Endometrial microvascular endothelial cells (primary cell): ENCODE data around the gene ZFYVE21. TPM values are rescaled to one million over a fixed set of nuclear protein-coding genes. Genes with fewer than 3 reads are reported as not detected.

Source experiments
- in situ Hi-C: cut with HindIII; loops from 2 replicates; pipeline ENCODE4 v1.10.0; 2017; ENCODE audit warnings: low sequenced_read_pairs, low pct_unique_long_range_greater_than_20kb; ENCODE audit errors: inconsistent ontology term
- total RNA-seq: library from RNA; depleted of rRNA; stranded (reverse); fragments of >200 nt; gene quantifications from one replicate; pipeline ENCODE4 v1.2.3, GENCODE V29; 2015; ENCODE audit errors: inconsistent ontology term

ZFYVE21 gene
- total RNA-seq, 1 donor from 2014 or later: 67.1 TPM

DNA sequence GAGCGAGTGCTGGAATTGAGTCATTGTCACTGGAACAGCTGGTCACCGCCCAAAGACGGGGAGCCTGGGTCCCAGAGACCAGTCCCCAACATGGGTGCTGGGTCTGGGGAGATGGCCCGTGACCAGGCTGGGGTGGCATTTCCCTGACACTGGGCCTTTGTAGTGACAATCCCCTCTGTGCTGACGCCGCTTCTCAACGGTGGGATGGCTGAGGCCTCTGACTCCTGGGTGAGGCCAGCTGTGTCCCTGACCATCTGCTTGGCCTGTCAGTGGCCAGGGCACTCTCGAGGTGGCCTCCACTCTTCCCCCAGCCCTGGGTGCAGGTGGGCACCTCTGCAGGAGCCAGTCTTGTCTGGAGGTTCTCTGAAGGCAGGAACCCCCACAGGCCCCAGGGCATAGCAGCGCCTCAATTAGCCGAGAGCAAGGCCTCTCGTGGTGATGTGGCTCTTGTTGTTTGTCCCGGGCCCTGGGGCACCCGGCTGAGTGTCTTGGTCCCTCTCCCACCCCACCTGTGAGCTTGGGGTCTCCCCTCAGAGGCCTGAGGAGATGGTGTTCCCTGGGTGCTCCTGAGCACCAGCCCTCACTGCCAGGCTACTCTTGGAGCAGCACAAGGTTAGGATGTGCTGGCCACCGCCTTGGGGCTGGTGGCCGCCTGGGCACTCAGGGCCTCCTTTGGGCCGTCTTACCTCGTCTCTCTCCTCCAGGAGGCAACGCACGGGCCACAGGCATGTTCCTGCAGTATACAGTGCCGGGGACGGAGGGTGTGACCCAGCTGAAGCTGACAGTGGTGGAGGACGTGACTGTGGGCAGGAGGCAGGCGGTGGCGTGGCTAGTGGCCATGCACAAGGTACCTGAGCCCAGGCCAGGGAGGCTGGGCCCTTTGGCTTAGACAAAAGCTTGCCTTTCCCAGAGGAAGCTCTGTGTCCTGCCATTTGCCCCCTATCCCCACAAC lies 16.6 kb downstream of the ZFYVE21 start:
- in situ Hi-C loops: no loop called here

- in situ Hi-C loops: no loop called here
These were observed 17.4 kb downstream of the ZFYVE21 start for GRCh38 chr14:103732868-103733620.

DNA sequence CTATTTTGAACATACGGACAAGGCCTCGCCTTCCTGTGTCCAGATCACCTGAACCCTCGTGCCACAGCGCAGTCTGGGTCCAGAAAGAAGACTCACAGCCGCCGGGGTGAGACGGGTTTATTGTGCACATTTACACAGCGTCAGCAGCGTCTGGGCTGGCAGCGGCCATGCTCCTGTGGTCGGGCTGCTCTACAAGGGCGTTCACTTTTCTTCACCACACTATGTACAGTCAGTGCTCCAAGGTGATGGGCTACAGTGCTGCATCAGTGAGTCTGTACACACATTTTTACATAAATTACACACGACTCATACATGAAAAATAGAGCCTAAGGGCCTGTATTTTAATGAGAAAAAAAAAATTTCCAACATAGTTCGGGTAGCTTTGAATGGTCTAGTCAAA lies 18.0 kb downstream of the ZFYVE21 start:
- in situ Hi-C loops: no loop called here

GRCh38 chr14:103734081-103734888 lies 18.7 kb downstream of the ZFYVE21 start:
- in situ Hi-C loops: no loop called here

DNA sequence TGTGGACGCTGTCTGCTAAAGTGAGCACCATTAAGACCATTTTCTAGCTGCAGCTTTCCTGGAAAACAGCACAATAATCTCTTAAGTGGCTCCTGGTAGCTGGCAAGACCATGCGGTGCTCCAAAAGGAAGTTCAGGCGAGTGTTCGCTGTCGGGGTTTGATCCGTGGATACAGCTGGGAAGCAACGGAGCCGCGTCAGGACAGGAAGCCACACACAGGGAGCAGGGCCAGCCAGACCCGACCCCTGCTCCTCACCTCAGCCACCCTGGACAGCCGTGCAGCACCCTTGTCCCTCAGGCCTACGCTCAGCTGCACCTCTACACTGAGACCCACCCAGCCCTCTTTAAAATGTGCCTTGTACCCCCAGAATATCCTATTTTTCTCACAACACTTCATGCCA lies 19.4 kb downstream of the ZFYVE21 start:
- in situ Hi-C loops: no loop called here

DNA sequence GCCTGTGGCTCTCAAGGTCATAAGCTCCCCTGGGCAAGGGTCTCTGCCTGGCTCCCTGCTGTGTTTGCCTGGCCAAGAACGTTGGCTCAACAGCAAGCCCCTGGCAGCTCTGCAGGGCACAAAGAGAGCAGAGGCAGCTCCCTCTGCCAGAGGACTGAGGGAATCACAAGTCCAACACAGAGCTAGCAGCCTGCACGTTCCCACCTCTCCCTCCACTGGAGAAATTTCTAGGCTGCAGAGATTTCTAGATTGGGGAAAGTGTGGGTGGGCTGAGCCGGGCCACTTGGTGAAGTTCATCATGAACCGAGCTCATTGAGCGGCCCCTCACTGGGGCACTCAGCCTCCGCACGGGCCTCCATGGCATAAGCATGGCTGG lies 19.8 kb downstream of the ZFYVE21 start:
- in situ Hi-C loops: no loop called here

GRCh38 chr14:103735815-103736545 lies 20.4 kb downstream of the ZFYVE21 start:
- in situ Hi-C loops: no loop called here

- in situ Hi-C loops: no loop called here
These were observed 21.2 kb downstream of the ZFYVE21 start for GRCh38 chr14:103736546-103737431.

DNA sequence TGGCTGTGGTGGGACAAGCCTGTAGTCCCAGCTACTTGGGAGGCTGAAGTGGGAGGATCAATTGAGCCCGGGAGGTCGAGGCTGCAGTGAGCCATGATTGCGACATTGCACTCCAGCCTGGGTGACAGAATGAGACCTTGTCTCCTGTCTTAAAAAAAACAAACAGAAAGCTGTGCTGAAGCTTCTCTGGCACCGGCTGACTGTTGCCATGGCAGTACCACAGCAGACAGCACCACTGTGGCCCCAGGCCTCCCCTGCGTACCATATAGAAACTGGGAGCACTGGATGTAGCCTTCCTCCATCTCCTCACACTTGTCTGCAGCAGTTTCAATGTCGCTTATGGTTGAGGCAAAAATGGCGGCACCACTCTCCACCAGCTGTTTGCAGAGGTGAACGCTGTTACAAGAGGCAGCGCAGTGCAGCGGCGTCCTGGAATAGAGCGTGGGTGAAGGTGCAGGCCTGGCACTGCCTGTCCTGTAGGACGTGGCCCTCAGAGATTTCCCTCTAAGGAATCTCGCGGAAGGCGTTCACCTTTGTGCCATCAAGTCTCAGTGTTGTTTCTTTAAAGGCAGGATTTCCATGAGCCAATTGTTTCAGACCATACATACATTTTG lies 21.9 kb downstream of the ZFYVE21 start:
- in situ Hi-C loops: no loop called here

DNA sequence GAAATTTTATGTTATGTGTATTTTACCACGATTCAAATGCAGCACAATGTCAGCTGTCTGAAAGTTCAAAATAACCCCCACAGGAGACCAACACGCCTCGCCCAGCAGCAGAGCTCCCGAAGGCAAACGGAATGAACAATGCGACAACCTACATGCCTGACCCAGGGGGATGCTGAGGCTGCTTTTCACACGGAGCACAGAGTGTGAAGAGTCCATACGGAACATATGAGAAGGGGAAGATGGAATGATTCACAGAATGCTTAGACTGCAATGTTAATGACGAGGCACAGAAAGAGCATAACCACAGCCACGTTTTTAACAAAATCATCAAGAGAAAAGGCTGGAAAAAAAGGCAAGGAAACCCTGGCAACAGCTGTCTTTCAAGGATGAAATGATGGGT lies 22.6 kb downstream of the ZFYVE21 start:
- in situ Hi-C loops: no loop called here

DNA sequence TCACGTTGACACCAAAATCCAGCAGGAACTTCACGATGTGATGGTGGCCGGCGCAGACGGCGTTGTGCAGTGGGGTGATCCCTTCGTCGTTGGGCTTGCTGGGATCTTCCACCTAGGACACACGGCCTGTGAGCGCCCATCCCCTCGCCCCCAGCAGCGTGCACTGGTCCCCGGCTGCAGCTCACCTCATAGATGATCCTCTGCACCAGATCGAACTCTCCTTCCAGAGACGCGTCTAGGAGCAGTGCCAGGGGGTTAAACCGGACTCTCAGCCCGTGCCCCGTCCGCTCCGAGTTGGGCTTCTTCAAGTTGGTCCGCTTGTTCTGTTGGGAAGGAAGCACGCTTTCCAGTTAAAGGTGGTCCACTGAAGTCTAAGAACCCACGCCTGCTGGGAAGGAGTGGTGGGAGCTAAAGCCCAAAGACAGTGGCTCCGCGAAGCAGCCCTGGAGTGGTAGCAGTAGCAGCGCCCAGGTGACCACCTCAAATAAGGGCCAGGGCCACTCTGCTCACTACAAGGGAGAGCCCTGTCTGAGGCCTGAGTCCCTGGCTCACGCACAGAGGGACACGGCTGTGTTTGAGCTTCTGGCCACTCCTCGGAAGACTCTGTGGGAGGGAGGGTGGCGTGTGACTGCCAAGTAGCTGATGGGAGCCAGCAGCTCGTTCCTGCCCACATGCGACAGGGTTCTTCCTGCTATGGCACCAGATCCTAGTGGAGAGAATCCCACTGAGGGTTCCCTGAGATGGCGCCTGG lies 23.3 kb downstream of the ZFYVE21 start:
- in situ Hi-C loops: no loop called here

- in situ Hi-C loops: no loop called here
These were observed 23.8 kb downstream of the ZFYVE21 start for GRCh38 chr14:103739466-103739792.

DNA sequence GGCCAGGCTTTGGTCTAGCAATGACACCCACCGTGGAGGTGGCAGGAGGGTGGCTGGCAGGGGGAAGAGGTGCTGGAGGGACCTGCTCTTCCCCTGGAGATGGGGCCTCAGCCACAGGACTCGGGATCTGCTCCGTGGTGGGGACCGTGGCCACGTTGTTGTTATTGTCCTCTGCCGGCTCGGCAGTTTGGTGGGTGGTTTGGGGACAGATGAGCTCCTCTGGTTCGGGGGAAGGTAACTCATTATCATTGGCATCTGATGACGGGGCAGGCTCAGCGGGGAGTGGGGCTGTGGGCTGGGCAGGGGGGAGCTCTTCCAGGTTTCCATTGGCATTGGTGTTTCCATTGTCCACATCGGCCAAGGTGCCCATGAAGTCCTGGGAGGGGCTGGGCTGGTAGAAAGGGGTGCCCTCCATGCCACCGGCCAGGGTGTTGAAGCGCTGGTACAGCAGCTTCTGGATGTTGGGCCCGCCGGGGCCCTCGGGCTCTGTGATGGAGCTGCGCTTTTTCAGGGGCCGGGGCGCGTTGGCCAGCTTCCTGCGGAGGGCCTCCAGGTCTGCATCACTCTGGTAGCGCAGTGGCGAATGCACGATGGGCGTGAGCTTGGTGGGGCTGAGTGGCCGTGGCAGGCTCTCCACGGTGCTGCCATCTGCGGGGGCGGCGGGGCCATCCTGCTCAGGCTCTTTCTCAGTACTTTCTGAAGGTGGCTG lies 24.3 kb downstream of the ZFYVE21 start:
- in situ Hi-C loops: no loop called here

- in situ Hi-C loops: no loop called here
These were observed 25.5 kb downstream of the ZFYVE21 start for GRCh38 chr14:103740991-103741689.

GRCh38 chr14:103741876-103742275 lies 26.3 kb downstream of the ZFYVE21 start:
- in situ Hi-C loops: no loop called here
